Retinal pigment epithelial cell (primary cell): ENCODE measurements around the gene LSG1.
A peak's percentile ranks its signal among the peaks of the same experiment; 100 is the strongest.

Experiments used
- DNase-seq: peaks from one replicate; pipeline ENCODE4 v3.0.0-alpha.2; 2010; ENCODE audit warnings: low read depth
- H3K4me3 ChIP-seq: 2 replicates; pipeline ENCODE4 v1.5.1; 2011; ENCODE audit warnings: mild to moderate bottlenecking, low read length, control low read depth, moderate library complexity
- CTCF ChIP-seq: conservative IDR thresholded peaks from 2 replicates; pipeline ENCODE4 v1.5.1; 2011; ENCODE audit warnings: low read depth, low read length, control low read depth, inconsistent platforms

The LSG1 gene

GRCh38 chr3:194602669-194603171, 69.3 kb downstream of the LSG1 start:
- DNase-seq, result no peak
- TF ChIP-seq CTCF, result peak; percentile 30
- H3K4me3 ChIP-seq, result no peak overlapping the region

- H3K4me3 ChIP-seq, result no peak overlapping the region
- no peak for TF ChIP-seq CTCF
- DNase-seq, result no peak
Measured at GRCh38 chr3:194598771-194599557, 73.0 kb downstream of the LSG1 start.

GRCh38 chr3:194596906-194597305, 75.1 kb downstream of the LSG1 start:
- DNase-seq, result no peak
- no peak for TF ChIP-seq CTCF

GRCh38 chr3:194592798-194593752, 78.9 kb downstream of the LSG1 start:
- TF ChIP-seq CTCF, result peak; percentile 19
- peak; percentile 99 for DNase-seq
- no peak overlapping the region for H3K4me3 ChIP-seq

More at GRCh38 chr3:194596906-194597305, 75.1 kb downstream of the LSG1 start:
- no peak overlapping the region for H3K4me3 ChIP-seq
